Sigmoid colon (tissue), 7 donors: ENCODE measurements around the gene GOLGA6C. TPM values are rescaled to one million over a fixed set of nuclear protein-coding genes. Genes with fewer than 3 reads are reported as not detected.
A peak's percentile ranks its signal among the peaks of the same experiment; 100 is the strongest.

Experiments used
- DNase-seq: peaks from one replicate; pipeline ENCODE4 v3.0.0-alpha.2; 2019
- H3K27ac ChIP-seq, 4 donors: fragments of 200-600 bp; sonication (generic); one replicate each; pipeline ENCODE4 v1.5.1; 2016 to 2019; ENCODE audit warnings: mild to moderate bottlenecking in 1 of 4
- H3K27me3 ChIP-seq, 3 donors: fragments of 200-600 bp; sonication (generic); one replicate each; pipeline ENCODE4 v1.5.1; 2019; ENCODE audit warnings: mild to moderate bottlenecking in 1 of 3
- H3K36me3 ChIP-seq, 4 donors: fragments of 200-600 bp; sonication (generic); one replicate each; pipeline ENCODE4 v1.5.1; 2016 to 2019
- H3K4me1 ChIP-seq, 4 donors: fragments of 200-600 bp; sonication (generic); one replicate each; pipeline ENCODE4 v1.5.1; 2017 to 2019
- H3K4me3 ChIP-seq, 4 donors: fragments of 200-600 bp; sonication (generic); one replicate each; pipeline ENCODE4 v1.5.1; 2017 to 2019; ENCODE audit warnings: mild to moderate bottlenecking in 2 of 4, moderate library complexity in 1 of 4
- H3K9me3 ChIP-seq, 4 donors: fragments of 200-600 bp in 3 of 4; sonication (generic) in 3 of 4; one replicate each; pipeline versions ENCODE4 v1.5.1 to v1.6.1; 2013 to 2019
- EP300 ChIP-seq, 4 donors: sonication (generic); formaldehyde crosslinking; IDR thresholded peaks; one replicate each; pipeline ENCODE4 v1.6.1; 2017; ENCODE audit warnings: antibody characterized with exemption in 4 of 4
- POLR2A ChIP-seq, 2 donors: fragments of 450-650 bp; IDR thresholded peaks; one replicate each; pipeline ENCODE4 v1.6.1; 2016; ENCODE audit warnings: antibody characterized with exemption in 2 of 2, mild to moderate bottlenecking in 2 of 2, moderate library complexity in 2 of 2
- POLR2AphosphoS5 ChIP-seq, 4 donors: sonication (generic); formaldehyde crosslinking; IDR thresholded peaks; one replicate each; pipeline ENCODE4 v1.6.1; 2017; ENCODE audit warnings: antibody characterized with exemption in 4 of 4
- WGBS, 2 donors: extraction: QIAGEN DNeasy Blood & Tissue Kit; methylation state at CpG; one replicate each; pipeline ENCODE4 v1.1.7; 2013; 5-methylcytosine and 5-hydroxymethylcytosine counted together
- intact Hi-C: fragments of 100-400 bp; cut with DNase I; formaldehyde crosslinking; loops from one replicate; pipeline ENCODE4 v1.15.1; 2023
- polyA plus RNA-seq, 3 donors: library from polyadenylated mRNA; stranded (reverse); fragments of 200-250 nt; gene quantifications; one replicate each; pipeline ENCODE4 v1.2.3, GENCODE V29; 2013
- total RNA-seq, 4 donors: library from RNA; depleted of rRNA; stranded (reverse); fragments of >200 nt; gene quantifications; one replicate each; pipeline ENCODE4 v1.1.0, GENCODE V29; 2016
- TF ChIP-seq, protein P1 (sequence below), 4 experiments: fragments of 450-650 bp in 3 of 4; fragments of 200-600 bp in 1 of 4; IDR thresholded peaks; one replicate each; pipeline ENCODE4 v1.5.1; 2016 to 2019; ENCODE audit warnings: antibody characterized with exemption in 4 of 4, mild to moderate bottlenecking in 3 of 4, moderate library complexity in 2 of 4
- donor health status: healthy with polysubstance abuse.
- donor health status: Bipolar disorder and iron deficiency.
- donor health status: healthy.

GOLGA6C gene
- total and polyA plus RNA-seq, 7 donors = 0.33 TPM; not detected in 6

GRCh38 chr15:75234191-75234810 lies 23.8 kb upstream of the GOLGA6C start:
- intact Hi-C loops = no loop called here
- H3K9me3 ChIP-seq = no peaks in the 10 kb centered on the region
- no peak overlapping the region for H3K27ac ChIP-seq
- WGBS, 2 donors = 86 to 91% methylated on average over 5 of the region's 5 CpGs
- peak; percentile 56 for DNase-seq
- peaks cover 0 to 48% (median 6%) of the 10 kb centered on the region in 3 donors for H3K27me3 ChIP-seq
- no peak overlapping the region for H3K4me3 ChIP-seq
- no peaks in the 10 kb centered on the region for H3K36me3 ChIP-seq
- no peaks in the 10 kb centered on the region for H3K4me1 ChIP-seq
- TF ChIP-seq, protein P1, sequence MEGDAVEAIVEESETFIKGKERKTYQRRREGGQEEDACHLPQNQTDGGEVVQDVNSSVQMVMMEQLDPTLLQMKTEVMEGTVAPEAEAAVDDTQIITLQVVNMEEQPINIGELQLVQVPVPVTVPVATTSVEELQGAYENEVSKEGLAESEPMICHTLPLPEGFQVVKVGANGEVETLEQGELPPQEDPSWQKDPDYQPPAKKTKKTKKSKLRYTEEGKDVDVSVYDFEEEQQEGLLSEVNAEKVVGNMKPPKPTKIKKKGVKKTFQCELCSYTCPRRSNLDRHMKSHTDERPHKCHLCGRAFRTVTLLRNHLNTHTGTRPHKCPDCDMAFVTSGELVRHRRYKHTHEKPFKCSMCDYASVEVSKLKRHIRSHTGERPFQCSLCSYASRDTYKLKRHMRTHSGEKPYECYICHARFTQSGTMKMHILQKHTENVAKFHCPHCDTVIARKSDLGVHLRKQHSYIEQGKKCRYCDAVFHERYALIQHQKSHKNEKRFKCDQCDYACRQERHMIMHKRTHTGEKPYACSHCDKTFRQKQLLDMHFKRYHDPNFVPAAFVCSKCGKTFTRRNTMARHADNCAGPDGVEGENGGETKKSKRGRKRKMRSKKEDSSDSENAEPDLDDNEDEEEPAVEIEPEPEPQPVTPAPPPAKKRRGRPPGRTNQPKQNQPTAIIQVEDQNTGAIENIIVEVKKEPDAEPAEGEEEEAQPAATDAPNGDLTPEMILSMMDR (IDR thresholded peaks at IDR 0.05) = no peak
- TF ChIP-seq POLR2AphosphoS5 (IDR thresholded peaks at IDR 0.05) (no peak), POLR2A (IDR thresholded peaks at IDR 0.05) (no peak), EP300 (IDR thresholded peaks at IDR 0.05) (no peak)

DNA sequence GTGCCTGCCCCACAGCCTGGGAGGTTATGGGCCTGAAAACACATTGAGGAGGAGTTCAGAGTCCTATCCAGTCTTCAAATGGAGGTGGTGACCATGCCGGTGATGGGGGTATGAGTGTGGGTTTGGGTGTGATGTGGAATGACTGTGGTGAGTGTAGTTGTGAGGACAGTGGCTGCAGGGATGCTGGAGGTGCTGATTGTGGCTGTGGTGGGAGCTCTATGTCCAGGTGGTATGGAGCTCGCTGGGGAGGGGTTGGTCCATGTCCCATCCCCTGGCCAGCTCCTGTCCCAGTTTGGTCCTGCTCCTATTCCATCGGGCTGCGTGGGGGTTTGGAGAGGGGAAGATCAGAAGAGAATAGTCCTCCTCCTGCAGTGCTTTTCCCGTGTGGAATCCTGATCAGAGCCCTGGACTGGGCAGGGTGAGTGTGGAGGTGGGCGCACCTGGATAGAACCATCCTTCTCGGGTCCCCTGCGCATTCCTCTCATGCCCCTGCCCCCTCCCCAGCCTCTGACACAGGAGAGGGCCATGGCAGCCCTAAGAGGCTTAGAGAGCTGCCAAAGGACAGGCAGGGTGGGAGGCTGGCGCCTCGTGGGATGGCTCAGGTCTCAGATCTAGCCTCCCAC lies 23.0 kb upstream of the GOLGA6C start:
- 82 to 86% methylated on average over 10 of the region's 10 CpGs for WGBS, 2 donors
- Histone ChIP-seq H3K4me3 (no peak overlapping the region), H3K27ac (no peak overlapping the region), H3K9me3 (no peaks in the 10 kb centered on the region), H3K27me3 (peaks cover 0 to 48% (median 6%) of the 10 kb centered on the region in 3 donors), H3K4me1 (no peaks in the 10 kb centered on the region), H3K36me3 (no peaks in the 10 kb centered on the region)
- TF ChIP-seq POLR2A (IDR thresholded peaks at IDR 0.05) = no peak
- TF ChIP-seq, protein P1 (IDR thresholded peaks at IDR 0.05) = no peak
- no peak for TF ChIP-seq EP300 (IDR thresholded peaks at IDR 0.05)
- TF ChIP-seq POLR2AphosphoS5 (IDR thresholded peaks at IDR 0.05) = no peak
- intact Hi-C loops = no loop called here
- peak; percentile 43 for DNase-seq

- TF ChIP-seq POLR2A (IDR thresholded peaks at IDR 0.05) (no peak), EP300 (IDR thresholded peaks at IDR 0.05) (no peak), POLR2AphosphoS5 (IDR thresholded peaks at IDR 0.05) (no peak)
- TF ChIP-seq, protein P1 (IDR thresholded peaks at IDR 0.05) = no peak
- H3K27me3 ChIP-seq = peaks cover 0 to 54% (median 6%) of the 10 kb centered on the region in 3 donors
- DNase-seq = no peak
- H3K9me3 ChIP-seq = no peaks in the 10 kb centered on the region
- intact Hi-C loops = no loop called here
- no peaks in the 10 kb centered on the region for H3K4me1 ChIP-seq
- H3K36me3 ChIP-seq = no peaks in the 10 kb centered on the region
- WGBS, 2 donors = 87 to 89% methylated on average over 11 of the region's 11 CpGs
- H3K27ac ChIP-seq = no peak overlapping the region
- H3K4me3 ChIP-seq = no peak overlapping the region
Observed at GRCh38 chr15:75235760-75236729, 22.1 kb upstream of the GOLGA6C start.

GRCh38 chr15:75237316-75237982 lies 20.7 kb upstream of the GOLGA6C start:
- Histone ChIP-seq H3K9me3 (no peaks in the 10 kb centered on the region), H3K4me3 (no peak overlapping the region), H3K27me3 (peaks cover 0 to 48% (median 6%) of the 10 kb centered on the region in 3 donors), H3K27ac (no peak overlapping the region), H3K36me3 (no peaks in the 10 kb centered on the region), H3K4me1 (no peaks in the 10 kb centered on the region)
- 76 to 78% methylated on average over 11 of the region's 11 CpGs for WGBS, 2 donors
- TF ChIP-seq POLR2A (IDR thresholded peaks at IDR 0.05) (no peak), POLR2AphosphoS5 (IDR thresholded peaks at IDR 0.05) (no peak), EP300 (IDR thresholded peaks at IDR 0.05) (no peak)
- TF ChIP-seq, protein P1 (IDR thresholded peaks at IDR 0.05) = no peak
- peak; percentile 44 for DNase-seq
- intact Hi-C loops = no loop called here
